Choroid plexus epithelial cell (primary cell): Measurements from ENCODE around the gene DNAJB5.
"Not testable (repeated sequence)": the region's sequence is repeated elsewhere in the genome, so short reads cannot be mapped to it uniquely, and the experiment has no call there.

Source experiments
- DNase-seq: peaks from one replicate; pipeline ENCODE4 v3.0.0-alpha.2; 2010; ENCODE audit warnings: low read depth
- H3K4me3 ChIP-seq: 2 replicates; pipeline ENCODE4 v1.5.1; 2011; ENCODE audit warnings: low read depth, mild to moderate bottlenecking, control low read depth, low read length, moderate library complexity
- CTCF ChIP-seq: conservative IDR thresholded peaks from 2 replicates; pipeline ENCODE4 v1.5.1; 2011; ENCODE audit warnings: low read depth, mild to moderate bottlenecking, control low read depth, inconsistent platforms, low read length, moderate library complexity

Gene DNAJB5

GRCh38 chr9:35001285-35001677, 11.7 kb downstream of the DNAJB5 start:
- no peak for DNase-seq
- TF ChIP-seq CTCF, result no peak
- no peak overlapping the region for H3K4me3 ChIP-seq

GRCh38 chr9:35001803-35002502, 12.4 kb downstream of the DNAJB5 start:
- TF ChIP-seq CTCF, result no peak

GRCh38 chr9:35002623-35003022, 13.1 kb downstream of the DNAJB5 start:
- no peak for TF ChIP-seq CTCF
- no peak for DNase-seq
- no peak overlapping the region for H3K4me3 ChIP-seq

More at GRCh38 chr9:35001803-35002502, 12.4 kb downstream of the DNAJB5 start:
- no peak overlapping the region for H3K4me3 ChIP-seq
- no peak for DNase-seq

GRCh38 chr9:35004299-35004698, 14.8 kb downstream of the DNAJB5 start:
- not testable (repeated sequence) for DNase-seq, H3K4me3 ChIP-seq

- TF ChIP-seq CTCF, result no peak
- H3K4me3 ChIP-seq, result no peak overlapping the region
- no peak for DNase-seq
Observed at GRCh38 chr9:35010351-35010958, 20.9 kb downstream of the DNAJB5 start.

- no peak for DNase-seq
- H3K4me3 ChIP-seq, result no peak overlapping the region
- no peak for TF ChIP-seq CTCF
Observed at GRCh38 chr9:35014517-35014916, 25.0 kb downstream of the DNAJB5 start.

GRCh38 chr9:35023443-35023842, 33.9 kb downstream of the DNAJB5 start:
- H3K4me3 ChIP-seq, DNase-seq: not testable (repeated sequence)

GRCh38 chr9:35026671-35027070, 37.1 kb downstream of the DNAJB5 start:
- no peak overlapping the region for H3K4me3 ChIP-seq
- no peak for DNase-seq
- TF ChIP-seq CTCF, result no peak
